Naive thymus-derived CD4-positive, alpha-beta T cell (primary cell): ENCODE measurements around the gene HSD11B1. TPM values are rescaled to one million over a fixed set of nuclear protein-coding genes. Genes with fewer than 3 reads are reported as not detected.

Experiments used
- ATAC-seq: fragments of 150-1000 bp; cut with Tn5 transposase; 2 replicates; pipeline ENCODE4 v1.10.0; 2021; ENCODE audit warnings: mild to moderate bottlenecking, moderate library complexity
- CTCF ChIA-PET: fragments of 350-600 bp; sonication (Branson Sonifier 250); formaldehyde crosslinking; loops from one replicate; lab custom pipeline; 2021; ENCODE audit warnings: antibody characterized with exemption; lab: Charles Lee
- POLR2A ChIA-PET: fragments of 350-600 bp; sonication (Branson Sonifier 250); formaldehyde crosslinking; loops from one replicate; lab custom pipeline; 2021; ENCODE audit warnings: antibody characterized with exemption, inconsistent platforms; lab: Charles Lee
- DNase-seq, 9 donors: peaks; one replicate each; pipeline versions ENCODE4 v3.0.0 to v3.0.0-alpha.2; 2020 to 2022; ENCODE audit warnings: mixed read lengths in 1 of 9
- H3K27ac ChIP-seq: one replicate; pipeline ENCODE4 v1.7.0; 2013; ENCODE audit warnings: mild to moderate bottlenecking, low read depth, low read length, moderate library complexity
- H3K27me3 ChIP-seq, 2 donors: one replicate each; pipeline ENCODE4 v1.7.0; 2013; ENCODE audit warnings: low read length in 2 of 2, mild to moderate bottlenecking in 2 of 2, moderate library complexity in 2 of 2; ENCODE audit not compliant: control insufficient read depth in 2 of 2, insufficient read depth in 2 of 2
- H3K36me3 ChIP-seq, 3 experiments: 1 replicate in 2 of 3; 2 replicates in 1 of 3; pipeline ENCODE4 v1.7.0; 2013; ENCODE audit warnings: low read length in 3 of 3, mild to moderate bottlenecking in 3 of 3, moderate library complexity in 1 of 3; ENCODE audit not compliant: insufficient read depth in 3 of 3, control insufficient read depth in 2 of 3
- H3K4me1 ChIP-seq, 2 donors: one replicate each; pipeline ENCODE4 v1.7.0; 2013; ENCODE audit warnings: low read length in 2 of 2, mild to moderate bottlenecking in 2 of 2, moderate library complexity in 1 of 2; ENCODE audit not compliant: control insufficient read depth in 2 of 2, insufficient read depth in 2 of 2
- H3K4me3 ChIP-seq: 2 replicates; pipeline ENCODE4 v1.7.0; 2013; ENCODE audit warnings: mild to moderate bottlenecking, low read length
- H3K9me3 ChIP-seq, 3 experiments: 1 replicate in 2 of 3; 2 replicates in 1 of 3; pipeline ENCODE4 v1.7.0; 2013; ENCODE audit warnings: low read length in 3 of 3; ENCODE audit not compliant: control insufficient read depth in 2 of 3
- H3K27ac Mint-ChIP-seq, 9 donors: one replicate each; pipeline ENCODE4 v1.8.0; 2020 to 2022; ENCODE audit warnings: mixed read lengths in 9 of 9, mild to moderate bottlenecking in 8 of 9, moderate library complexity in 5 of 9, inconsistent platforms in 2 of 9
- H3K27me3 Mint-ChIP-seq, 5 donors: one replicate each; pipeline ENCODE4 v1.8.0; 2021 to 2022; ENCODE audit warnings: mixed read lengths in 5 of 5, mild to moderate bottlenecking in 1 of 5
- H3K36me3 Mint-ChIP-seq, 5 donors: one replicate each; pipeline ENCODE4 v1.8.0; 2020 to 2022; ENCODE audit warnings: mixed read lengths in 5 of 5, mild to moderate bottlenecking in 3 of 5, inconsistent platforms in 1 of 5
- H3K4me1 Mint-ChIP-seq, 7 donors: one replicate each; pipeline ENCODE4 v1.8.0; 2020 to 2022; ENCODE audit warnings: mixed read lengths in 7 of 7, mild to moderate bottlenecking in 3 of 7, inconsistent platforms in 1 of 7
- H3K4me3 Mint-ChIP-seq, 10 donors: one replicate each; pipeline ENCODE4 v1.8.0; 2020 to 2022; ENCODE audit warnings: mild to moderate bottlenecking in 10 of 10, mixed read lengths in 10 of 10, moderate library complexity in 6 of 10, inconsistent platforms in 2 of 10
- H3K9me3 Mint-ChIP-seq, 11 donors: one replicate each; pipeline ENCODE4 v1.8.0; 2020 to 2022; ENCODE audit warnings: mixed read lengths in 11 of 11, mild to moderate bottlenecking in 4 of 11, inconsistent platforms in 1 of 11, moderate library complexity in 1 of 11
- intact Hi-C, 2 donors: fragments of 100-400 bp; cut with micrococcal nuclease; formaldehyde crosslinking; loops; one replicate each; pipeline ENCODE4 v1.15.1; 2023
- polyA plus RNA-seq, 2 donors: library from polyadenylated mRNA; unstranded; fragments of 300-500 nt; fragmentation: Illumina TruSeq; gene quantifications; one replicate each; pipeline ENCODE4 v1.2.3, GENCODE V29; 2021
- total RNA-seq, 6 experiments: library from RNA in 5 of 6; stranded (reverse) in 5 of 6; gene quantifications; 1 replicate in 5 of 6; 2 replicates in 1 of 6; pipeline ENCODE4 v1.2.3 and lab custom pipeline; 2021 to 2026

HSD11B1 gene
- total and polyA plus RNA-seq, 7 experiments from 2014 or later, result 0.18 to 3.6 (median 0.50) TPM; not detected in 3

GRCh38 chr1:209755926-209756614 is 51.4 kb downstream of the HSD11B1 start, which contains the start of gene TRAF3IP3:
Gene TRAF3IP3 (plus strand): TSS chr1:209756053. CDS start chr1:209760040, 3,987 bp downstream.
- Mint-ChIP-seq H3K36me3 (peaks cover 12 to 61% (median 30%) of the 10 kb centered on the region in 5 donors), H3K27me3 (no peaks in the 10 kb centered on the region), H3K4me1 (peaks cover 68 to 85% (median 78%) of the 10 kb centered on the region in 7 donors), H3K27ac (peak within 1 kb of the TSS in 7 of 9 donors; percentile 90 to 99 (median 97)), H3K4me3 (peak within 1 kb of the TSS; percentile 89 to 100 (median 98)), H3K9me3 (no peaks in the 10 kb centered on the region)
- H3K9me3 ChIP-seq, result no peaks in the 10 kb centered on the region
- H3K27ac ChIP-seq, result peak within 1 kb of the TSS; percentile 83
- intact Hi-C loops, result loop anchor here (1.0 to 10.0 kb wide), 6 partner anchors 8 to 1499 kb away; partner anchors contain the start of genes C1orf74 (in 2 of the 2), UTP25 (in 2 of the 2) and RCOR3 (in 1 of the 2)
- H3K4me3 ChIP-seq, result peak within 1 kb of the TSS; percentile 91
- ATAC-seq (peak; percentile 97), DNase-seq (peak; percentile 33 to 86 (median 84))
- H3K27me3 ChIP-seq, result no peaks in the 10 kb centered on the region
- H3K36me3 ChIP-seq, result peaks cover 11 to 30% (median 19%) of the 10 kb centered on the region in 3 experiments
- ChIA-PET POLR2A (interaction anchor here (0.8 to 37.2 kb wide), 7 partner anchors 8 to 71 kb away, joined by 3 to 1558 read pairs (median 6); partner anchors contain the start of gene C1orf74), CTCF (interaction anchor here (0.5 to 5.6 kb wide), 10 partner anchors 8 to 186 kb away, joined by 3 to 63 read pairs (median 4); no protein-coding TSS in a partner anchor)
- peaks cover 63 to 64% of the 10 kb centered on the region in 2 donors for H3K4me1 ChIP-seq

GRCh38 chr1:209756615-209757445 is 52.2 kb downstream of the HSD11B1 start:
- Mint-ChIP-seq H3K36me3 (peaks cover 14 to 67% (median 37%) of the 10 kb centered on the region in 5 donors), H3K27ac (peak overlapping the region in 7 of 9 donors; percentile 90 to 99 (median 97)), H3K9me3 (no peaks in the 10 kb centered on the region), H3K4me1 (peaks cover 70 to 85% (median 78%) of the 10 kb centered on the region in 7 donors), H3K27me3 (no peaks in the 10 kb centered on the region), H3K4me3 (peak overlapping the region; percentile 89 to 100 (median 98))
- peaks cover 19 to 38% (median 26%) of the 10 kb centered on the region in 3 experiments for H3K36me3 ChIP-seq
- ChIA-PET POLR2A (interaction anchor here (0.6 to 37.2 kb wide), 6 partner anchors 9 to 181 kb away, joined by 3 to 1558 read pairs (median 7); partner anchors contain the start of gene C1orf74), CTCF (interaction anchor here (1.1 to 5.6 kb wide), 7 partner anchors 9 to 187 kb away, joined by 4 to 63 read pairs (median 6); no protein-coding TSS in a partner anchor)
- H3K27me3 ChIP-seq, result no peaks in the 10 kb centered on the region
- peaks cover 57 to 64% of the 10 kb centered on the region in 2 donors for H3K4me1 ChIP-seq
- intact Hi-C loops, result loop anchor here (1.0 to 10.0 kb wide), 6 partner anchors 9 to 1498 kb away; partner anchors contain the start of genes C1orf74 (in 2 of the 2), UTP25 (in 2 of the 2) and RCOR3 (in 1 of the 2)
- DNase-seq (peak in 7 of 9 donors; percentile 34 to 55 (median 45)), ATAC-seq (peak; percentile 48)
- peak overlapping the region; percentile 91 for H3K4me3 ChIP-seq
- H3K9me3 ChIP-seq, result no peaks in the 10 kb centered on the region
- peak overlapping the region; percentile 83 for H3K27ac ChIP-seq

GRCh38 chr1:209758400-209758799 is 53.8 kb downstream of the HSD11B1 start:
- intact Hi-C loops, result loop anchor here in 1 of 2 donors (10.0 kb wide), 1 partner anchor 1496 kb away; the partner anchor contains the start of gene RCOR3
- ATAC-seq (no peak), DNase-seq (no peak)
- H3K4me1 ChIP-seq, result peaks cover 46 to 67% of the 10 kb centered on the region in 2 donors
- Mint-ChIP-seq H3K4me3 (peak overlapping the region; percentile 89 to 100 (median 98)), H3K9me3 (no peaks in the 10 kb centered on the region), H3K27ac (peak overlapping the region in 7 of 9 donors; percentile 77 to 99 (median 97)), H3K27me3 (no peaks in the 10 kb centered on the region), H3K4me1 (peaks cover 72 to 91% (median 78%) of the 10 kb centered on the region in 7 donors), H3K36me3 (peaks cover 14 to 78% (median 53%) of the 10 kb centered on the region in 5 donors)
- peak overlapping the region; percentile 83 for H3K27ac ChIP-seq
- POLR2A ChIA-PET, result interaction anchor here (0.6 to 37.2 kb wide), 3 partner anchors 8 to 159 kb away, joined by 3 to 1558 read pairs (median 44); partner anchors contain the start of gene C1orf74
- peak overlapping the region; percentile 91 for H3K4me3 ChIP-seq
- peaks cover 33 to 54% (median 40%) of the 10 kb centered on the region in 3 experiments for H3K36me3 ChIP-seq
- CTCF ChIA-PET, result interaction anchor here (1.5 to 5.6 kb wide), 3 partner anchors 10 to 17 kb away, joined by 5 to 63 read pairs (median 18); no protein-coding TSS in a partner anchor
- no peaks in the 10 kb centered on the region for H3K27me3 ChIP-seq
- no peaks in the 10 kb centered on the region for H3K9me3 ChIP-seq

- Mint-ChIP-seq H3K27ac (peak overlapping the region in 6 of 9 donors; percentile 24 to 99 (median 97)), H3K9me3 (no peaks in the 10 kb centered on the region), H3K4me1 (peaks cover 66 to 90% (median 78%) of the 10 kb centered on the region in 7 donors), H3K27me3 (no peaks in the 10 kb centered on the region), H3K36me3 (peaks cover 14 to 86% (median 64%) of the 10 kb centered on the region in 5 donors), H3K4me3 (peak overlapping the region; percentile 47 to 99 (median 98))
- ChIA-PET POLR2A (interaction anchor here (0.7 to 37.2 kb wide), 4 partner anchors 9 to 17 kb away, joined by 3 to 1558 read pairs (median 24); partner anchors contain the start of gene C1orf74), CTCF (interaction anchor here (3.2 to 5.6 kb wide), 2 partner anchors 8 to 11 kb away, joined by 18 to 63 read pairs; no protein-coding TSS in a partner anchor)
- H3K4me3 ChIP-seq, result peak overlapping the region; percentile 91
- H3K27me3 ChIP-seq, result no peaks in the 10 kb centered on the region
- intact Hi-C loops, result loop anchor here in 1 of 2 donors (10.0 kb wide), 1 partner anchor 1495 kb away; the partner anchor contains the start of gene RCOR3
- peaks cover 45 to 74% of the 10 kb centered on the region in 2 donors for H3K4me1 ChIP-seq
- no peak for ATAC-seq
- DNase-seq, result no peak
- H3K9me3 ChIP-seq, result no peaks in the 10 kb centered on the region
- peak overlapping the region; percentile 83 for H3K27ac ChIP-seq
- H3K36me3 ChIP-seq, result peaks cover 41 to 64% (median 46%) of the 10 kb centered on the region in 3 experiments
These were observed 55.2 kb downstream of the HSD11B1 start for GRCh38 chr1:209759829-209760359.

- Mint-ChIP-seq H3K27me3 (no peaks in the 10 kb centered on the region), H3K9me3 (no peaks in the 10 kb centered on the region), H3K4me1 (peaks cover 67 to 90% (median 79%) of the 10 kb centered on the region in 7 donors), H3K36me3 (peaks cover 17 to 84% (median 71%) of the 10 kb centered on the region in 5 donors), H3K4me3 (peak overlapping the region; percentile 48 to 98 (median 80)), H3K27ac (peak overlapping the region in 7 of 9 donors; percentile 54 to 99 (median 90))
- Histone ChIP-seq H3K36me3 (peaks cover 41 to 73% (median 49%) of the 10 kb centered on the region in 3 experiments), H3K4me3 (peak overlapping the region; percentile 14), H3K27me3 (no peaks in the 10 kb centered on the region), H3K9me3 (no peaks in the 10 kb centered on the region), H3K27ac (peak overlapping the region; percentile 83), H3K4me1 (peaks cover 41 to 70% of the 10 kb centered on the region in 2 donors)
- intact Hi-C loops, result no loop called here
- DNase-seq (no peak), ATAC-seq (no peak)
- ChIA-PET CTCF (interaction anchor here (0.6 to 3.2 kb wide), 2 partner anchors 12 to 63 kb away, joined by 3 to 18 read pairs; no protein-coding TSS in a partner anchor), POLR2A (interaction anchor here (1.2 to 37.2 kb wide), 4 partner anchors 10 to 54 kb away, joined by 4 to 1558 read pairs (median 24); partner anchors contain the start of gene C1orf74)
These were observed 56.5 kb downstream of the HSD11B1 start for GRCh38 chr1:209761011-209761635.
